HepG2 (cell line): ENCODE measurements around the gene TACC2. TPM values are rescaled to one million over a fixed set of nuclear protein-coding genes. Genes with fewer than 3 reads are reported as not detected.

Source experiments
- ATAC-seq: fragments of 200-7000 bp; cut with Tn5 transposase; 3 replicates; pipeline ENCODE4 v1.9.1; 2020; ENCODE audit warnings: mild to moderate bottlenecking, moderate library complexity
- BruUV-seq: library from RNA; stranded (reverse); fragments of 400-500 nt; replicated peaks from 2 replicates; lab custom pipeline; 2021; lab: Mats Ljungman, UMichigan
- CTCF ChIA-PET: fragments of 300-600 bp; formaldehyde crosslinking; extraction: SDS; loops from one replicate; lab custom pipeline; 2021; ENCODE audit warnings: low total read pairs, inconsistent platforms, low intra/inter-chr PET ratio; lab: Yijun Ruan, JAX
- POLR2A ChIA-PET: fragments of 350-600 bp; sonication (Branson Sonifier 250); formaldehyde crosslinking; loops from one replicate; lab custom pipeline; 2020; ENCODE audit warnings: antibody characterized with exemption, inconsistent platforms; lab: Yijun Ruan, JAX
- DNase-seq: peaks from one replicate; pipeline ENCODE4 v3.0.0-alpha.2; 2015; ENCODE audit warnings: low spot score
- FAIRE-seq: peaks from 3 replicates; lab custom pipeline; 2011; peaks lifted over from hg19 to GRCh38; lab: Jason Lieb, UNC
- H2AFZ ChIP-seq: one replicate; pipeline ENCODE4 v1.6.1; 2011; ENCODE audit warnings: low read length, inconsistent platforms
- H3K27ac ChIP-seq: fragments of 300-600 bp; 3 replicates; pipeline ENCODE4 v1.8.0; 2011; ENCODE audit warnings: mixed run types, mild to moderate bottlenecking, mixed read lengths, low read length, inconsistent platforms; ENCODE audit not compliant: insufficient read depth; ENCODE audit errors: extremely low read length
- H3K27me3 ChIP-seq, 2 experiments: fragments of 200-600 bp in 1 of 2; 2 replicates in 1 of 2; 3 replicates in 1 of 2; pipeline versions ENCODE4 v1.6.0 to v1.8.0; 2011; ENCODE audit warnings: low read length in 2 of 2, mild to moderate bottlenecking in 2 of 2, moderate library complexity in 2 of 2, inconsistent platforms in 1 of 2; ENCODE audit not compliant: insufficient read depth in 2 of 2, control insufficient read depth in 1 of 2
- H3K36me3 ChIP-seq, 2 experiments: fragments of 200-600 bp in 1 of 2; replicated peaks in 1 of 2; 2 replicates in 1 of 2; 3 replicates in 1 of 2; pipeline versions ENCODE4 v1.5.1 to v1.8.0; 2011; ENCODE audit warnings: low read length in 2 of 2, inconsistent platforms in 1 of 2; ENCODE audit not compliant: insufficient read depth in 2 of 2, control insufficient read depth in 1 of 2
- H3K4me1 ChIP-seq: 2 replicates; pipeline ENCODE4 v1.5.1; 2012; ENCODE audit warnings: low read length, inconsistent platforms; ENCODE audit not compliant: insufficient read depth
- H3K4me2 ChIP-seq: 2 replicates; pipeline ENCODE4 v1.6.0; 2011; ENCODE audit warnings: low read depth, low read length, inconsistent platforms
- H3K4me3 ChIP-seq, 3 experiments: fragments of 200-600 bp in 1 of 3; sonication (generic), shearing (Covaris generic) in 1 of 3; replicated peaks in 1 of 3; 2 replicates each; pipeline ENCODE4 v1.5.1; 2011 to 2016; ENCODE audit warnings: low read length in 3 of 3, inconsistent platforms in 2 of 3, low read depth in 2 of 3, mild to moderate bottlenecking in 2 of 3, control low read depth in 1 of 3, mixed read lengths in 1 of 3; ENCODE audit not compliant: insufficient read depth in 1 of 3
- H3K79me2 ChIP-seq: one replicate; pipeline ENCODE4 v1.6.1; 2011; ENCODE audit warnings: low read length, inconsistent platforms; ENCODE audit not compliant: insufficient read depth
- H3K9ac ChIP-seq: 2 replicates; pipeline ENCODE4 v1.6.0; 2011; ENCODE audit warnings: mild to moderate bottlenecking, low read depth, low read length, inconsistent platforms; ENCODE audit not compliant: insufficient read depth
- H3K9me3 ChIP-seq: 2 replicates; pipeline ENCODE4 v1.5.1; 2012; ENCODE audit warnings: mild to moderate bottlenecking, low read length
- H4K20me1 ChIP-seq: 2 replicates; pipeline ENCODE4 v1.6.0; 2011; ENCODE audit warnings: inconsistent platforms, mild to moderate bottlenecking, low read length, moderate library complexity; ENCODE audit not compliant: insufficient read depth
- GATAD2A ChIP-seq: IDR thresholded peaks from 2 replicates; pipeline ENCODE4 v1.6.1; 2016
- RAD21 ChIP-seq: fragments of 450-650 bp; formaldehyde crosslinking; IDR thresholded peaks from 2 replicates; pipeline ENCODE4 v1.5.0; 2020; ENCODE audit warnings: mild to moderate bottlenecking
- REST ChIP-seq, 2 experiments: IDR thresholded peaks; 2 replicates each; pipeline ENCODE4 v1.6.1; 2011 to 2012; ENCODE audit warnings: low read length in 2 of 2, borderline replicate concordance in 1 of 2, low read depth in 1 of 2, mild to moderate bottlenecking in 1 of 2, moderate library complexity in 1 of 2
- RFXAP ChIP-seq: sonication (generic); formaldehyde crosslinking; IDR thresholded peaks from 2 replicates; pipeline ENCODE4 v1.4.0; 2020; ENCODE audit warnings: missing genetic modification reagents, borderline replicate concordance
- SNAPC2 ChIP-seq: sonication (generic); formaldehyde crosslinking; IDR thresholded peaks from 2 replicates; pipeline ENCODE4 v1.8.1; 2022; ENCODE audit warnings: mild to moderate bottlenecking, missing genetic modification reagents
- TBP ChIP-seq: sonication (generic); formaldehyde crosslinking; IDR thresholded peaks from 2 replicates; pipeline ENCODE4 v1.5.0; 2020; ENCODE audit warnings: missing genetic modification reagents
- ZBTB46 ChIP-seq: sonication (generic); formaldehyde crosslinking; IDR thresholded peaks from 2 replicates; pipeline ENCODE4 v1.4.0; 2020; ENCODE audit warnings: mild to moderate bottlenecking, missing genetic modification reagents, borderline replicate concordance
- ZNF335 ChIP-seq: sonication (generic); formaldehyde crosslinking; IDR thresholded peaks from 2 replicates; pipeline ENCODE4 v1.4.0; 2020; ENCODE audit warnings: missing genetic modification reagents
- ZNF543 ChIP-seq: sonication (generic); formaldehyde crosslinking; IDR thresholded peaks from 2 replicates; pipeline ENCODE4 v1.4.0; 2020; ENCODE audit warnings: mild to moderate bottlenecking, missing genetic modification reagents
- ZNF781 ChIP-seq: sonication (generic); formaldehyde crosslinking; IDR thresholded peaks from 2 replicates; pipeline ENCODE4 v1.5.1; 2020; ENCODE audit warnings: borderline replicate concordance, mild to moderate bottlenecking, missing genetic modification reagents; ENCODE audit errors: not compliant biosample characterization
- WGBS: methylation state at CpG from one replicate; pipeline ENCODE4 v1.1.6; 2017; ENCODE audit warnings: low lambda C conversion rate; 5-methylcytosine and 5-hydroxymethylcytosine counted together
- in situ Hi-C: cut with HindIII; loops from 2 replicates; pipeline ENCODE4 v1.10.0; 2017; ENCODE audit warnings: low pct_unique_long_range_greater_than_20kb; ENCODE audit not compliant: extremely low pct_ligation_motif_present
- intact Hi-C: fragments of 100-400 bp; cut with micrococcal nuclease; formaldehyde crosslinking; loops from one replicate; pipeline ENCODE4 v1.10.0; 2022; ENCODE audit not compliant: unreplicated experiment
- polyA plus RNA-seq, 8 experiments: library from polyadenylated mRNA; depleted of rRNA in 3 of 8; stranded (reverse) in 7 of 8; unstranded in 1 of 8; fragments of >200 nt; fragmentation: Illumina TruSeq in 4 of 8; extraction: Trizol in 4 of 8; gene quantifications; 2 replicates each; pipeline versions ENCODE4 v1.2.1 to v1.2.3, GENCODE V29; 2011 to 2016; ENCODE audit warnings: low read depth in 4 of 8, missing spikeins in 1 of 8, mixed read lengths in 1 of 8; ENCODE audit not compliant: insufficient read depth in 1 of 8
- total RNA-seq, 5 experiments: library from RNA; depleted of rRNA; stranded (reverse); fragments of >200 nt; fragmentation: Illumina TruSeq; extraction: Trizol; gene quantifications; 2 replicates each; pipeline ENCODE4 v1.2.3, GENCODE V29; 2016; ENCODE audit warnings: low read depth in 1 of 5

Gene TACC2
- total and polyA plus RNA-seq, 2 of the 13 experiments (the other 11 are each of a cell fraction or from before 2014, with no cell fraction given): 11.8 to 16.0 TPM

- 100% methylated on average over 1 of the region's 11 CpGs for WGBS
- FAIRE-seq (no peak), DNase-seq (no peak), ATAC-seq (no peak; the same call in 1 of the 3 replicates)
- Histone ChIP-seq H3K27ac (no peak overlapping the region), H2AFZ (no peak overlapping the region), H3K4me3 (no peak overlapping the region), H3K9me3 (no peaks in the 10 kb centered on the region), H3K79me2 (no peaks in the 10 kb centered on the region), H3K36me3 (peaks cover 15 to 53% of the 10 kb centered on the region in 2 experiments), H3K9ac (no peak overlapping the region), H3K4me1 (peaks cover 17% of the 10 kb centered on the region; the same call in 1 of the 2 replicates), H3K27me3 (no peaks in the 10 kb centered on the region), H3K4me2 (no peak overlapping the region), H4K20me1 (no peaks in the 10 kb centered on the region)
- intact Hi-C loops: no loop called here
- TF ChIP-seq ZNF335 (CRISPR knock-in tag) (no peak), ZNF543 (CRISPR knock-in tag) (no peak), ZBTB46 (CRISPR knock-in tag) (no peak), ZNF781 (CRISPR knock-in tag) (no peak), RAD21 (CRISPR knock-in tag) (no peak), SNAPC2 (CRISPR knock-in tag) (no peak), TBP (CRISPR knock-in tag) (no peak), GATAD2A (CRISPR knock-in tag) (no peak), RFXAP (CRISPR knock-in tag) (no peak), REST (IDR thresholded peaks at IDR 0.05; ENCODE audit: borderline replicate concordance in 1 of 2, low read depth in 1 of 2, low read length in 2 of 2) (no peak)
- no TSS peak for BruUV-seq
- in situ Hi-C loops: no loop called here
- ChIA-PET CTCF (no interaction called here), POLR2A (no interaction called here)
Observed at GRCh38 chr10:122233857-122234348, 244.9 kb downstream of the TACC2 start.
